SK-N-MC (cell line): Measurements from ENCODE around the gene AP4M1.

Source experiments
- EZH2 ChIP-seq: fragments of 200-600 bp; sonication (generic); IDR thresholded peaks from one replicate; pipeline ENCODE4 v1.6.1; 2017; ENCODE audit warnings: antibody characterized with exemption
- FOXP2 ChIP-seq: optimal IDR thresholded peaks from 2 replicates; pipeline ENCODE3; 2011; ENCODE audit warnings: mild to moderate bottlenecking, moderate library complexity; ENCODE audit not compliant: insufficient read depth; ENCODE audit errors: extremely low read length, control extremely low read depth
- POLR2AphosphoS5 ChIP-seq: IDR thresholded peaks from 2 replicates; pipeline ENCODE4 v1.6.1; 2012; ENCODE audit warnings: mild to moderate bottlenecking, low read depth, low read length, borderline replicate concordance

DNA sequence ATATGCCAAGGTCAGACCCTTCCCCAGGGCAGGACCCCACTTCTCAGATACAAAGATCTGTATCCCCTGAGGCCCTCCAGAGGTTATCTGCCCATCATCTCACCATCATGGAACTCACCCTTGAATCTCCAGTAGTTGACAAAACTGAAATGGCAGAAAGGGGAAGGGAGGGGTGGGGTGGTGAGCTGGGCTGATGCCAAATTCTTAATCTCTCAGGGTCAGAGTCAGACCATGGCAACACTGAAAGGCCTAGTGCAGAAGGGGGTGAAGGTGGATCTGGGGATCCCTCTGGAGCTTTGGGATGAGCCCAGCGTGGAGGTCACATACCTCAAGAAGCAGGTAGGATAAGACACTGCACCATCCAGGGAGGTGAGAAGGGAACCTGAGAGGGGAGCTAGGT is 21.1 kb downstream of the AP4M1 start:
- TF ChIP-seq POLR2AphosphoS5 (no peak), EZH2 (no peak), FOXP2 (no peak)
